Activated CD8-positive, alpha-beta T cell treated with anti-CD3 and anti-CD28 coated beads for 36 hours (primary cell): ENCODE results near the gene GSE1. TPM values are rescaled to one million over a fixed set of nuclear protein-coding genes. Genes with fewer than 3 reads are reported as not detected.

Experiments
- ATAC-seq: fragments of 200-7000 bp; cut with Tn5 transposase; one replicate; pipeline ENCODE4 v1.10.0; 2021; ENCODE audit warnings: mild to moderate bottlenecking, moderate library complexity
- CTCF ChIA-PET: fragments of 350-600 bp; sonication (Branson Sonifier 250); formaldehyde crosslinking; loops from one replicate; lab custom pipeline; 2021; ENCODE audit warnings: antibody characterized with exemption; lab: Charles Lee
- POLR2A ChIA-PET: fragments of 350-600 bp; sonication (Branson Sonifier 250); formaldehyde crosslinking; loops from one replicate; lab custom pipeline; 2021; ENCODE audit warnings: antibody characterized with exemption; lab: Charles Lee
- DNase-seq: peaks from one replicate; pipeline ENCODE4 v3.0.0-alpha.2; 2020
- H3K27ac Mint-ChIP-seq: one replicate; pipeline ENCODE4 v1.8.0; 2021; ENCODE audit warnings: mild to moderate bottlenecking, mixed read lengths
- H3K27me3 Mint-ChIP-seq: one replicate; pipeline ENCODE4 v1.8.0; 2021; ENCODE audit warnings: mixed read lengths
- H3K36me3 Mint-ChIP-seq: one replicate; pipeline ENCODE4 v1.8.0; 2021; ENCODE audit warnings: low read depth, mixed read lengths
- H3K4me1 Mint-ChIP-seq: one replicate; pipeline ENCODE4 v1.8.0; 2021; ENCODE audit warnings: low read depth, mixed read lengths
- H3K4me3 Mint-ChIP-seq: one replicate; pipeline ENCODE4 v1.8.0; 2021; ENCODE audit warnings: mild to moderate bottlenecking, moderate library complexity, mixed read lengths
- H3K9me3 Mint-ChIP-seq: one replicate; pipeline ENCODE4 v1.8.0; 2021; ENCODE audit warnings: mixed read lengths
- intact Hi-C: fragments of 100-400 bp; cut with micrococcal nuclease; formaldehyde crosslinking; loops from one replicate; pipeline ENCODE4 v1.10.0; 2022
- total RNA-seq, 2 experiments: library from RNA; stranded (reverse); gene quantifications; one replicate each; pipeline ENCODE4 v1.2.3, GENCODE V29; 2021
- TF ChIP-seq, protein P1 (sequence below): fragments of 200-600 bp; IDR thresholded peaks from one replicate; pipeline ENCODE4 v1.8.0; 2022; ENCODE audit warnings: antibody characterized with exemption, mild to moderate bottlenecking

GSE1 gene
- total RNA-seq, 2 experiments from 2014 or later = 33.6 to 34.5 TPM

DNA sequence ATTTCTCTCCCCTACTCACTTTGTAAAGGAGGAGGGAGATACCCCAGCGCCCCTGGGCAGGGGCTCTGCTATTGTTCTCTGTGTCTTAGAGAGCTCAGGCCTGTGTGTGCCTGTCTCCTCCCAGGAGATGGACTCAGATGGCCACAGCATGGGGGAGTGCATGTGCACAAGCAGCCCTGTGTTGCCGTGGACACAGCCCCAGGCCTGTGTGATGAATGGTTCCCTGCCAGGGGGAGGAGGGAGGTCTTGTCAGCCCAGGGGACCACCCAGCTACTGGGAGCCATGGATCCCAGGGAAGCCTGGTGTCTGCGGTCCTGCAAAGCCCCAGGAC lies 49.3 kb downstream of the GSE1 start:
- TF ChIP-seq, protein P1, sequence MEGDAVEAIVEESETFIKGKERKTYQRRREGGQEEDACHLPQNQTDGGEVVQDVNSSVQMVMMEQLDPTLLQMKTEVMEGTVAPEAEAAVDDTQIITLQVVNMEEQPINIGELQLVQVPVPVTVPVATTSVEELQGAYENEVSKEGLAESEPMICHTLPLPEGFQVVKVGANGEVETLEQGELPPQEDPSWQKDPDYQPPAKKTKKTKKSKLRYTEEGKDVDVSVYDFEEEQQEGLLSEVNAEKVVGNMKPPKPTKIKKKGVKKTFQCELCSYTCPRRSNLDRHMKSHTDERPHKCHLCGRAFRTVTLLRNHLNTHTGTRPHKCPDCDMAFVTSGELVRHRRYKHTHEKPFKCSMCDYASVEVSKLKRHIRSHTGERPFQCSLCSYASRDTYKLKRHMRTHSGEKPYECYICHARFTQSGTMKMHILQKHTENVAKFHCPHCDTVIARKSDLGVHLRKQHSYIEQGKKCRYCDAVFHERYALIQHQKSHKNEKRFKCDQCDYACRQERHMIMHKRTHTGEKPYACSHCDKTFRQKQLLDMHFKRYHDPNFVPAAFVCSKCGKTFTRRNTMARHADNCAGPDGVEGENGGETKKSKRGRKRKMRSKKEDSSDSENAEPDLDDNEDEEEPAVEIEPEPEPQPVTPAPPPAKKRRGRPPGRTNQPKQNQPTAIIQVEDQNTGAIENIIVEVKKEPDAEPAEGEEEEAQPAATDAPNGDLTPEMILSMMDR = no peak
- no peak overlapping the region for H3K27ac Mint-ChIP-seq
- POLR2A ChIA-PET = interaction anchor here (1.4 kb wide), 1 partner anchor 10 kb away, joined by 3 read pairs; no protein-coding TSS in a partner anchor
- no peaks in the 10 kb centered on the region for H3K9me3 Mint-ChIP-seq
- no peaks in the 10 kb centered on the region for H3K4me1 Mint-ChIP-seq
- CTCF ChIA-PET = interaction anchor here (8.2 kb wide), 1 partner anchor 56 kb away, joined by 84 read pairs; no protein-coding TSS in a partner anchor
- ATAC-seq = no peak
- intact Hi-C loops = no loop called here
- DNase-seq = no peak
- no peak overlapping the region for H3K4me3 Mint-ChIP-seq
- H3K27me3 Mint-ChIP-seq = no peaks in the 10 kb centered on the region
- H3K36me3 Mint-ChIP-seq = peaks cover 22% of the 10 kb centered on the region

DNA sequence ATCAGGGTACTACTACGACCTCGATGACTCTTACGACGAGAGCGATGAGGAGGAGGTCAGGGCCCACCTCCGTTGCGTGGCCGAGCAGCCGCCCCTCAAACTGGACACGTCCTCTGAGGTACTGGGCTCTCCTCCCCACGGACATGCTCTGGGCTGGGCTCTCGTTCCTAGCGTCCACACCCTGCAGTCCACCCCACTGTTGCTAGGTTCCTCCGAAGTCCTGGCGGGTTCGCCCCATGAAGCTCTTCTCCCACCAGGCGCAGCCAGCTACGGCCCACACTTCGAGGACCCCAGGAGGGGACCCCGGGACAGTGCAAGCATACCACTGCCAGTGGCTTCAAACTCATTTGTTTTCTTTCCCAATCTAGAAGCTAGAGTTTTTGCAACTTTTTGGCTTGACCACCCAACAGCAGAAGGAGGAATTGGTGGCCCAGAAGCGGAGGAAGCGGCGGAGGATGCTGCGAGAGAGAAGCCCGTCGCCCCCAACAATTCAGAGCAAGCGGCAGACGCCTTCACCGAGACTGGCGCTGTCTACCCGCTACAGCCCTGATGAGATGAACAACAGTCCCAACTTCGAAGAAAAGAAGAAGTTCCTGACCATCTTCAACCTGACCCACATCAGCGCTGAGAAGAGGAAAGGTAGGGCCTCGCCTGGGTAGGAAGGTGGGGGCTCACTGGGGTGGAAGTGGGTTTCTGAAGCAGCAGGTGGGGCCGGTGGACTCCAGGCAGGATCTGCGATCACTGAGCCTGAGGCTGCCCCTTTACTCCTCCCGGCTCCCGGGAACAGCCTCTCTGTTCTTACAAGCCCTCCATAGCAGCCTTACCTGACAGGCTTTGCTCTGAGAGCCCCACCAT lies 50.1 kb downstream of the GSE1 start:
- H3K9me3 Mint-ChIP-seq = no peaks in the 10 kb centered on the region
- peaks cover 22% of the 10 kb centered on the region for H3K36me3 Mint-ChIP-seq
- intact Hi-C loops = no loop called here
- H3K4me3 Mint-ChIP-seq = no peak overlapping the region
- H3K4me1 Mint-ChIP-seq = no peaks in the 10 kb centered on the region
- ChIA-PET CTCF (interaction anchor here (8.2 kb wide), 1 partner anchor 55 kb away, joined by 84 read pairs; no protein-coding TSS in a partner anchor), POLR2A (interaction anchor here (1.4 kb wide), 1 partner anchor 9 kb away, joined by 3 read pairs; no protein-coding TSS in a partner anchor)
- no peak for DNase-seq
- no peak for ATAC-seq
- H3K27me3 Mint-ChIP-seq = no peaks in the 10 kb centered on the region
- TF ChIP-seq, protein P1 = no peak
- H3K27ac Mint-ChIP-seq = no peak overlapping the region

DNA sequence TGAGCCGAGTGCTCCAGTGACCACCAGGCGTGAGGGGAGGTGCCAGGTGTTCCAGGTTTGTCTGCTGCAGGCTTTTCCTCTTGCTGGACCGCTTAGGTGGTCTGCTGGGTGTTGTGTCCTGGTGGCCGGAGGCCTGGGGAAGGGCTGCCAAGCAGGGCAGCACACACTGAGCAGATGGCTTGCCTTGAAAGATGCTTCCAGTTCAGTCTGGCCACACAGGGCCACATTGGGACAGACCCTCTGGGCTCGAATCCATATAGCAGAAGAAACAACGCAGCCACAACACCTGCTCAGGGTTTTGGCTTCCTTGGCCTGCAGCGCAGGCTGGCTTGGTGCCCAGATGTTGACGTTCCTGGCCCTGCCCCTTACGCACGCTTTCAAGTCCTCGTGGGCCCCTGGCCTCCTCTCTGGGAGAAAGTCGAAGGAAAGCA lies 50.8 kb downstream of the GSE1 start:
- intact Hi-C loops = no loop called here
- Mint-ChIP-seq H3K9me3 (no peaks in the 10 kb centered on the region), H3K4me3 (no peak overlapping the region), H3K36me3 (peaks cover 26% of the 10 kb centered on the region), H3K27ac (no peak overlapping the region), H3K4me1 (no peaks in the 10 kb centered on the region), H3K27me3 (no peaks in the 10 kb centered on the region)
- DNase-seq = no peak
- ChIA-PET POLR2A (no interaction called here), CTCF (no interaction called here)
- ATAC-seq = no peak
- TF ChIP-seq, protein P1 = no peak

GRCh38 chr16:85664580-85665372 lies 51.7 kb downstream of the GSE1 start:
- no peaks in the 10 kb centered on the region for H3K27me3 Mint-ChIP-seq

More at GRCh38 chr16:85664580-85665372, 51.7 kb downstream of the GSE1 start:
- CTCF ChIA-PET = no interaction called here
- TF ChIP-seq, protein P1 = no peak
- Mint-ChIP-seq H3K36me3 (peaks cover 25% of the 10 kb centered on the region), H3K4me1 (no peaks in the 10 kb centered on the region), H3K4me3 (no peak overlapping the region), H3K27ac (no peak overlapping the region), H3K9me3 (no peaks in the 10 kb centered on the region)
- POLR2A ChIA-PET = no interaction called here
- intact Hi-C loops = no loop called here
- DNase-seq (no peak), ATAC-seq (no peak)
